ENCODE measurements around the gene ELFN1.

DNA sequence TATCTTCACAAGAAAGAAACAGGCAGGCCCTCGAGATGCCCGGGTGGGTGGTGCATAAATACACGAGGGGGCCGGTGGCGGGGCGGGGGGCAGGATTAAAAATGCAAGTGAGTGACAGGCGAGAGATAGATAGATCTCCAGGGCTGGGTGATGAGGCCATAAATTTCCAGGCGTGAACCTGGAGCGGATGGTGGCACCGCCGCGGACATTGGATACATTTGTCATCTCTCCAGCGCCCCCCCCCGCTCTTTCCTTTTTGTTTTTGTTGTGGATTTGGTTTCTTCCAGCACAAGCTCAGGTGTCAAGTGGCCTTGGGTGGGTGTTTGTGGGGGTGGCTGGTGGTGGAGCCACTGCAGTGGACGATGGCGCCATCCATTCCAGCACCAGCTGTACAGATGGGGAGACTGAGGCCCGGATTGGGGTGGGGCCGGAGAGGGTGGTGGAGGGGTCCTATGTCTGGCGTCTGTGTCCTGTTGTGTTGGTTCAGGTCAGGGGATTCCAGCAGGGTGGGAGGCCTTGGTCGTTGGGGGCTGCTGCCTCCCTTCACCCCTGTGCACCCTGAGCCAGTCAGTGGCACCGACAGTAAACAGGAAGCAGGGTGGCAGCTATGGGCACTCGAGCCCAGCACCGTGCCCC is 2.9 kb downstream of the ELFN1 start:
- TF ChIP-seq, protein P1, sequence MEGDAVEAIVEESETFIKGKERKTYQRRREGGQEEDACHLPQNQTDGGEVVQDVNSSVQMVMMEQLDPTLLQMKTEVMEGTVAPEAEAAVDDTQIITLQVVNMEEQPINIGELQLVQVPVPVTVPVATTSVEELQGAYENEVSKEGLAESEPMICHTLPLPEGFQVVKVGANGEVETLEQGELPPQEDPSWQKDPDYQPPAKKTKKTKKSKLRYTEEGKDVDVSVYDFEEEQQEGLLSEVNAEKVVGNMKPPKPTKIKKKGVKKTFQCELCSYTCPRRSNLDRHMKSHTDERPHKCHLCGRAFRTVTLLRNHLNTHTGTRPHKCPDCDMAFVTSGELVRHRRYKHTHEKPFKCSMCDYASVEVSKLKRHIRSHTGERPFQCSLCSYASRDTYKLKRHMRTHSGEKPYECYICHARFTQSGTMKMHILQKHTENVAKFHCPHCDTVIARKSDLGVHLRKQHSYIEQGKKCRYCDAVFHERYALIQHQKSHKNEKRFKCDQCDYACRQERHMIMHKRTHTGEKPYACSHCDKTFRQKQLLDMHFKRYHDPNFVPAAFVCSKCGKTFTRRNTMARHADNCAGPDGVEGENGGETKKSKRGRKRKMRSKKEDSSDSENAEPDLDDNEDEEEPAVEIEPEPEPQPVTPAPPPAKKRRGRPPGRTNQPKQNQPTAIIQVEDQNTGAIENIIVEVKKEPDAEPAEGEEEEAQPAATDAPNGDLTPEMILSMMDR (IDR thresholded peaks at IDR 0.05), result no peak
- no peak for TF ChIP-seq EP300 (IDR thresholded peaks at IDR 0.05)
